HL-60 (cell line): ENCODE data around the gene MS4A10.

Experiments used
- DNase-seq, 2 experiments: peaks; one replicate each; pipeline ENCODE4 v3.0.0-alpha.2; 2010 to 2020; ENCODE audit warnings: low read depth in 1 of 2, low spot score in 1 of 2
- H3K27ac ChIP-seq: fragments of 250-450 bp; sonication (Bioruptor Pico); replicated peaks from 2 replicates; pipeline ENCODE4 v1.5.1; 2020; ENCODE audit warnings: mild to moderate bottlenecking, moderate library complexity
- H3K27me3 ChIP-seq: fragments of 250-450 bp; sonication (Bioruptor Pico); 2 replicates; pipeline ENCODE4 v1.5.1; 2021; ENCODE audit warnings: mild to moderate bottlenecking, moderate library complexity; ENCODE audit not compliant: insufficient read depth, poor library complexity, severe bottlenecking
- H3K4me3 ChIP-seq: replicated peaks from 2 replicates; pipeline ENCODE4 v1.5.1; 2011; ENCODE audit warnings: mild to moderate bottlenecking, control low read depth, low read length; ENCODE audit not compliant: insufficient read depth
- GABPA ChIP-seq: IDR thresholded peaks from 2 replicates; pipeline ENCODE4 v1.6.1; 2012; ENCODE audit warnings: low read depth
- POLR2AphosphoS5 ChIP-seq: IDR thresholded peaks from 2 replicates; pipeline ENCODE4 v1.6.1; 2012; ENCODE audit warnings: low read depth
- SPI1 ChIP-seq: IDR thresholded peaks from 2 replicates; pipeline ENCODE4 v1.6.1; 2012; ENCODE audit warnings: low read depth, mild to moderate bottlenecking, borderline replicate concordance
- TF ChIP-seq, protein P1 (sequence below): IDR thresholded peaks from one replicate; pipeline ENCODE4 v1.5.1; 2011; ENCODE audit warnings: low read length, control low read depth, inconsistent platforms; ENCODE audit not compliant: insufficient read depth
- TF ChIP-seq, protein P2 (sequence below): IDR thresholded peaks from 2 replicates; pipeline ENCODE4 v1.6.1; 2012; ENCODE audit warnings: low read depth; ENCODE audit not compliant: insufficient replicate concordance

MS4A10 gene

GRCh38 chr11:60775420-60775961 lies 9.6 kb upstream of the MS4A10 start:
- peaks cover 2% of the 10 kb centered on the region for H3K27me3 ChIP-seq
- no peak overlapping the region for H3K4me3 ChIP-seq
- no peak overlapping the region for H3K27ac ChIP-seq
- TF ChIP-seq, protein P1, sequence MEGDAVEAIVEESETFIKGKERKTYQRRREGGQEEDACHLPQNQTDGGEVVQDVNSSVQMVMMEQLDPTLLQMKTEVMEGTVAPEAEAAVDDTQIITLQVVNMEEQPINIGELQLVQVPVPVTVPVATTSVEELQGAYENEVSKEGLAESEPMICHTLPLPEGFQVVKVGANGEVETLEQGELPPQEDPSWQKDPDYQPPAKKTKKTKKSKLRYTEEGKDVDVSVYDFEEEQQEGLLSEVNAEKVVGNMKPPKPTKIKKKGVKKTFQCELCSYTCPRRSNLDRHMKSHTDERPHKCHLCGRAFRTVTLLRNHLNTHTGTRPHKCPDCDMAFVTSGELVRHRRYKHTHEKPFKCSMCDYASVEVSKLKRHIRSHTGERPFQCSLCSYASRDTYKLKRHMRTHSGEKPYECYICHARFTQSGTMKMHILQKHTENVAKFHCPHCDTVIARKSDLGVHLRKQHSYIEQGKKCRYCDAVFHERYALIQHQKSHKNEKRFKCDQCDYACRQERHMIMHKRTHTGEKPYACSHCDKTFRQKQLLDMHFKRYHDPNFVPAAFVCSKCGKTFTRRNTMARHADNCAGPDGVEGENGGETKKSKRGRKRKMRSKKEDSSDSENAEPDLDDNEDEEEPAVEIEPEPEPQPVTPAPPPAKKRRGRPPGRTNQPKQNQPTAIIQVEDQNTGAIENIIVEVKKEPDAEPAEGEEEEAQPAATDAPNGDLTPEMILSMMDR = peak; percentile 95
- TF ChIP-seq GABPA = no peak
- peak; percentile 77 to 84 for DNase-seq

DNA sequence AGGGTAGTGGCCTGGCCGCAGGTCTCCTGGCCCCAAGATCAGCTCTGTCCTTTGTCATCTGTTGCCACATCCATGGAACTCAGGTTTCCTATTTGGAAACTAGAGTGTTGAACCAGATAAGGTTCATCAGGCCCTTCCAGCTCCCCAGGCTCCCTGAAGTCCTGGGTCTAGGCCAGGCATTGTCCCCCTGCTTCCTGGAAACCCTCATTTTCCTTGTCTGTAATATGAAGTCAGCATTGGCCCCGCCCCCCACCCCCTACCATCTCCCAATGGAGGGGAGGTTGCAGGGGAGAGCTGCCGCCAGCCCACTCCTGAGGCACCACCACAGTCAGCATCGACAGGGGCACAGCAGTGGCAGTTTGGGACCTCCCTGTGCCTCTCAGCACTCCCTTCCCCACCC lies 9.0 kb upstream of the MS4A10 start:
- no peak for DNase-seq
- H3K27ac ChIP-seq = no peak overlapping the region
- TF ChIP-seq SPI1 = no peak
- TF ChIP-seq, protein P1 = no peak
- TF ChIP-seq GABPA = no peak
- TF ChIP-seq, protein P2, sequence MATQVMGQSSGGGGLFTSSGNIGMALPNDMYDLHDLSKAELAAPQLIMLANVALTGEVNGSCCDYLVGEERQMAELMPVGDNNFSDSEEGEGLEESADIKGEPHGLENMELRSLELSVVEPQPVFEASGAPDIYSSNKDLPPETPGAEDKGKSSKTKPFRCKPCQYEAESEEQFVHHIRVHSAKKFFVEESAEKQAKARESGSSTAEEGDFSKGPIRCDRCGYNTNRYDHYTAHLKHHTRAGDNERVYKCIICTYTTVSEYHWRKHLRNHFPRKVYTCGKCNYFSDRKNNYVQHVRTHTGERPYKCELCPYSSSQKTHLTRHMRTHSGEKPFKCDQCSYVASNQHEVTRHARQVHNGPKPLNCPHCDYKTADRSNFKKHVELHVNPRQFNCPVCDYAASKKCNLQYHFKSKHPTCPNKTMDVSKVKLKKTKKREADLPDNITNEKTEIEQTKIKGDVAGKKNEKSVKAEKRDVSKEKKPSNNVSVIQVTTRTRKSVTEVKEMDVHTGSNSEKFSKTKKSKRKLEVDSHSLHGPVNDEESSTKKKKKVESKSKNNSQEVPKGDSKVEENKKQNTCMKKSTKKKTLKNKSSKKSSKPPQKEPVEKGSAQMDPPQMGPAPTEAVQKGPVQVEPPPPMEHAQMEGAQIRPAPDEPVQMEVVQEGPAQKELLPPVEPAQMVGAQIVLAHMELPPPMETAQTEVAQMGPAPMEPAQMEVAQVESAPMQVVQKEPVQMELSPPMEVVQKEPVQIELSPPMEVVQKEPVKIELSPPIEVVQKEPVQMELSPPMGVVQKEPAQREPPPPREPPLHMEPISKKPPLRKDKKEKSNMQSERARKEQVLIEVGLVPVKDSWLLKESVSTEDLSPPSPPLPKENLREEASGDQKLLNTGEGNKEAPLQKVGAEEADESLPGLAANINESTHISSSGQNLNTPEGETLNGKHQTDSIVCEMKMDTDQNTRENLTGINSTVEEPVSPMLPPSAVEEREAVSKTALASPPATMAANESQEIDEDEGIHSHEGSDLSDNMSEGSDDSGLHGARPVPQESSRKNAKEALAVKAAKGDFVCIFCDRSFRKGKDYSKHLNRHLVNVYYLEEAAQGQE = no peak
- no peak for TF ChIP-seq POLR2AphosphoS5
- no peak overlapping the region for H3K4me3 ChIP-seq
- H3K27me3 ChIP-seq = peaks cover 2% of the 10 kb centered on the region

DNA sequence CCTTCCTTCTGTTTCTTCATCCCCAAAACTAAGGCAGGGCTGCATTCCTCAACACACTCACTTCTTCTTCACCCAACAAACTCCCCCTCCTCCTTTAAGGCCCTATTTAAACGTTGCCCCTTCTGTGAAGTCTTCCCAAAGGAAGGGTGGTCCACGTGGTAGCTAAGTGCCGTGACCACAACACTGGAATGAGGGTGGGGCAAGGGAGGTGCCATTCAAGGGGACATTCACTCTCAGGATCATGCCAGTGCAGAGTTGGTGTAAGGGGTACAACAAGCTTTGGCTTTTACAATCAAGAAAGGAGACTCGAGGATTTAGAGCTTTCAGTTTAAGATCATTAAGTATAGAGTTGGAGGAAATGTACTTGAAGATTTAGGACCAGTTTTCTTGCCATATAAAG lies 8.0 kb upstream of the MS4A10 start:
- H3K27ac ChIP-seq = no peak overlapping the region
- DNase-seq = no peak
- TF ChIP-seq, protein P1 = no peak
- TF ChIP-seq GABPA = no peak
- TF ChIP-seq, protein P2 = no peak
- no peak for TF ChIP-seq POLR2AphosphoS5
- no peak for TF ChIP-seq SPI1

DNA sequence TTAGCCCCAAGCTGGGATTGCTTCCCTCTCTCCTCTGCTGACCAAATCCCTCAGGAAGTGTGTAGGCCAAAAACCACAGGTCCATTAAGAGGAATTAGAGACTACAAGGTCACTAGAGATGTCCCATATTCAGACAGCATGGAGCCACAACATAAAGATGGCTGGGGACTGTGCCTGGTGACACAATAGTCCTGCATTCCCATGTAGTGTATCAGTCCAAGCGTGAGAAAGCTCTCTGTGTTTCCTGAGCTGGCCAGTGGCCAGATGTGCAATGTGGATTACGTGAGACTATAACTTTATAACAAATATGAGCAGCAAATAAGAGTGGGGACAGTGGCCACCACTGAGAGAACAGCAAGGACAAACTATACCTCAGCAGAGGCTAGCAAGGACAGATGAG lies 7.6 kb upstream of the MS4A10 start:
- H3K27ac ChIP-seq = no peak overlapping the region
- TF ChIP-seq, protein P2 = no peak
- TF ChIP-seq GABPA (no peak), SPI1 (no peak), POLR2AphosphoS5 (no peak)
- TF ChIP-seq, protein P1 = no peak
- peaks cover 2% of the 10 kb centered on the region for H3K27me3 ChIP-seq
- no peak overlapping the region for H3K4me3 ChIP-seq
- no peak for DNase-seq

More for the DNA sequence above, 8.0 kb upstream of the MS4A10 start:
- H3K4me3 ChIP-seq = no peak overlapping the region
- H3K27me3 ChIP-seq = peaks cover 2% of the 10 kb centered on the region
